CD14-positive monocyte (primary cell): ENCODE results near the gene DDX51. TPM values are rescaled to one million over a fixed set of nuclear protein-coding genes. Genes with fewer than 3 reads are reported as not detected.

Experiments
- DNase-seq, 3 donors: peaks; one replicate each; pipeline ENCODE4 v3.0.0-alpha.2; 2011 to 2022
- H2AFZ ChIP-seq: 2 replicates; pipeline ENCODE4 v1.6.0; 2012; ENCODE audit warnings: mild to moderate bottlenecking, low read depth, low read length, inconsistent platforms; ENCODE audit not compliant: insufficient read depth, poor library complexity, severe bottlenecking
- H3K27ac ChIP-seq, 2 donors: 1 replicate in 1 of 2; 2 replicates in 1 of 2; pipeline ENCODE4 v1.5.1; 2012 to 2013; ENCODE audit warnings: low read length in 2 of 2, control low read depth in 1 of 2, inconsistent platforms in 1 of 2, low read depth in 1 of 2, mild to moderate bottlenecking in 1 of 2
- H3K27me3 ChIP-seq, 2 donors: one replicate each; pipeline versions ENCODE4 v1.6.0 to v1.6.1; 2011 to 2013; ENCODE audit warnings: low read length in 2 of 2; ENCODE audit not compliant: control insufficient read depth in 2 of 2, insufficient read depth in 2 of 2
- H3K36me3 ChIP-seq, 2 donors: replicated peaks in 1 of 2; 1 replicate in 1 of 2; 2 replicates in 1 of 2; pipeline versions ENCODE4 v1.5.1 to v1.6.1; 2012 to 2013; ENCODE audit warnings: low read length in 2 of 2, control low read depth in 1 of 2, inconsistent platforms in 1 of 2, mild to moderate bottlenecking in 1 of 2; ENCODE audit not compliant: insufficient read depth in 2 of 2, control insufficient read depth in 1 of 2
- H3K4me1 ChIP-seq, 2 donors: 1 replicate in 1 of 2; 2 replicates in 1 of 2; pipeline versions ENCODE4 v1.5.1 to v1.6.1; 2012 to 2013; ENCODE audit warnings: low read length in 2 of 2, control low read depth in 1 of 2, inconsistent platforms in 1 of 2, mild to moderate bottlenecking in 1 of 2, moderate library complexity in 1 of 2; ENCODE audit not compliant: insufficient read depth in 2 of 2, control insufficient read depth in 1 of 2
- H3K4me2 ChIP-seq: replicated peaks from 2 replicates; pipeline ENCODE3; 2012; ENCODE audit warnings: low read length, moderate library complexity, mild to moderate bottlenecking; ENCODE audit not compliant: poor library complexity, severe bottlenecking; ENCODE audit errors: extremely low read depth
- H3K4me3 ChIP-seq, 3 experiments: fragments of 200-600 bp in 1 of 3; sonication (generic) in 1 of 3; replicated peaks in 1 of 3; 1 replicate in 2 of 3; 2 replicates in 1 of 3; pipeline ENCODE4 v1.5.1; 2011 to 2013; ENCODE audit warnings: low read length in 3 of 3, mild to moderate bottlenecking in 3 of 3, control low read depth in 2 of 3, low read depth in 2 of 3, inconsistent platforms in 1 of 3, moderate library complexity in 1 of 3
- H3K79me2 ChIP-seq: 2 replicates; pipeline ENCODE4 v1.6.0; 2012; ENCODE audit warnings: mild to moderate bottlenecking, control low read depth, inconsistent platforms, low read length, moderate library complexity; ENCODE audit not compliant: insufficient read depth
- H3K9ac ChIP-seq: 2 replicates; pipeline ENCODE4 v1.6.0; 2017; ENCODE audit warnings: low read length, mild to moderate bottlenecking; ENCODE audit not compliant: insufficient read depth, poor library complexity, severe bottlenecking
- H3K9me3 ChIP-seq, 2 donors: replicated peaks in 1 of 2; 1 replicate in 1 of 2; 2 replicates in 1 of 2; pipeline versions ENCODE4 v1.5.1 to v1.6.1; 2012 to 2013; ENCODE audit warnings: low read length in 2 of 2, control low read depth in 1 of 2; ENCODE audit not compliant: control insufficient read depth in 1 of 2, insufficient read depth in 1 of 2
- H4K20me1 ChIP-seq: 2 replicates; pipeline ENCODE4 v1.6.0; 2012; ENCODE audit warnings: mild to moderate bottlenecking, low read length, control low read depth, moderate library complexity; ENCODE audit not compliant: insufficient read depth
- H3K27ac Mint-ChIP-seq, 7 donors: one replicate each; pipeline ENCODE4 v1.8.0; 2020; ENCODE audit warnings: mild to moderate bottlenecking in 7 of 7, mixed read lengths in 7 of 7, moderate library complexity in 6 of 7, inconsistent platforms in 2 of 7
- H3K27me3 Mint-ChIP-seq, 3 donors: one replicate each; pipeline ENCODE4 v1.8.0; 2021 to 2022; ENCODE audit warnings: low read depth in 3 of 3, mild to moderate bottlenecking in 3 of 3, mixed read lengths in 3 of 3, moderate library complexity in 3 of 3, inconsistent platforms in 1 of 3
- H3K36me3 Mint-ChIP-seq, 2 donors: one replicate each; pipeline ENCODE4 v1.8.0; 2020; ENCODE audit warnings: mixed read lengths in 2 of 2, inconsistent platforms in 1 of 2, mild to moderate bottlenecking in 1 of 2
- H3K4me1 Mint-ChIP-seq: one replicate; pipeline ENCODE4 v1.8.0; 2020; ENCODE audit warnings: mild to moderate bottlenecking, mixed read lengths
- H3K4me3 Mint-ChIP-seq, 2 donors: one replicate each; pipeline ENCODE4 v1.8.0; 2020; ENCODE audit warnings: mild to moderate bottlenecking in 2 of 2, mixed read lengths in 2 of 2, moderate library complexity in 1 of 2
- H3K9me3 Mint-ChIP-seq, 7 donors: one replicate each; pipeline ENCODE4 v1.8.0; 2020 to 2022; ENCODE audit warnings: mixed read lengths in 7 of 7, mild to moderate bottlenecking in 6 of 7, moderate library complexity in 6 of 7, inconsistent platforms in 2 of 7
- CTCF ChIP-seq: fragments of 200-600 bp; IDR thresholded peaks from one replicate; pipeline ENCODE4 v1.8.0; 2022; ENCODE audit warnings: antibody characterized with exemption, mild to moderate bottlenecking
- WGBS: methylation state at CpG from one replicate; pipeline ENCODE4 v1.1.5; 2013; ENCODE audit warnings: missing lambda C conversion rate; ENCODE audit not compliant: insufficient coverage; 5-methylcytosine and 5-hydroxymethylcytosine counted together
- intact Hi-C, 2 donors: fragments of 100-400 bp; cut with micrococcal nuclease; formaldehyde crosslinking; loops; one replicate each; pipeline versions ENCODE4 v1.15.0 to v1.15.1; 2023
- polyA plus RNA-seq, 3 donors: library from polyadenylated mRNA; depleted of rRNA in 1 of 3; unstranded in 2 of 3; stranded (reverse) in 1 of 3; fragments of 300-500 nt in 2 of 3; fragments of >200 nt in 1 of 3; fragmentation: Illumina TruSeq in 2 of 3; gene quantifications; 1 replicate in 2 of 3; 2 replicates in 1 of 3; pipeline ENCODE4 v1.2.3, GENCODE V29; 2012 to 2021

The DDX51 gene
- polyA plus RNA-seq, 3 donors: 1.7 to 24.9 (median 2.7) TPM

DNA sequence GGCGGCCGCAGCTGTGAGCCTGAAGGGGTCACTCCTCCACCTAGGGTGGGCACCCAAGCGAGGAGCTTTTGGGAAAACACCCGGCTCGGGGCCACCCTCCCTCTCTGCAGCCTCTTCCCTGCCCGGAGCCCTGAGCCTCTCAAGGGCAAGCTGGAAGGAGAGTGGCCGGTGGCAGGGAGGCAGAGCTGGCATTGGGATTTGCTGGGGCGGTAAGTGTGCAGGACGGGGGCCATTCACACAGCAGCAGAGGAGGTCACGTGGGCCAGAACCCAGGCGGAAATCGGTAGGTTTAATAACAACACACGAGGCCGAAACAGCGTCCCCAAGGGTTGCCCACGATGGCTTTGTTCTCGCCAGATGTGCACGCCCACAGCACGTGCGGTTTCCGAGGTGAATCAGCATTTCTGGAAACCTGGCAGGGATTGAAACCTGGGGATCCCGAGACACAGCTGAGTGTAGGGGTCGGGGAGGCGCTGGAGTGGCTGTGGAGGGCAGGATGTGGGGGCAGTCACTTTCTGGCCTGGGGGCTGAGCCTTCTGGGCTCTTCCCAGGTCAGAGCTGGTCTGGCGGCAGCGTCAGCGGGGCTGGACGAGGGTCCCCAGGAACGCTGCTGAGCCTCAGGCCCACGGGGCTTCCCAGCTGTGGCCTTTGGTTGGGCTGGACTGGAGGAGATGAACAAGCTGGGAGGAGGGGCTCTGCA, 23.6 kb upstream of the DDX51 start:
- no peak for TF ChIP-seq CTCF
- H3K27ac ChIP-seq: no peak overlapping the region
- intact Hi-C loops: no loop called here
- Mint-ChIP-seq H3K27ac (no peak overlapping the region), H3K4me1 (peaks cover 12% of the 10 kb centered on the region), H3K27me3 (peaks cover 3 to 37% (median 13%) of the 10 kb centered on the region in 3 donors), H3K36me3 (no peaks in the 10 kb centered on the region), H3K4me3 (no peak overlapping the region), H3K9me3 (peaks cover 0 to 12% (median 2%) of the 10 kb centered on the region in 7 donors)
- no peak for DNase-seq
- no peak overlapping the region for H2AFZ ChIP-seq
- no peak overlapping the region for H3K4me3 ChIP-seq
- no peaks in the 10 kb centered on the region for H3K79me2 ChIP-seq
- H3K4me2 ChIP-seq: no peak overlapping the region
- no peaks in the 10 kb centered on the region for H3K9me3 ChIP-seq
- no peaks in the 10 kb centered on the region for H4K20me1 ChIP-seq
- H3K27me3 ChIP-seq: peaks cover 0 to 7% of the 10 kb centered on the region in 2 donors
- no peak overlapping the region for H3K9ac ChIP-seq
- 66% methylated on average over 27 of the region's 30 CpGs for WGBS
- H3K4me1 ChIP-seq: peaks cover 9 to 11% of the 10 kb centered on the region in 2 donors
- H3K36me3 ChIP-seq: no peaks in the 10 kb centered on the region

DNA sequence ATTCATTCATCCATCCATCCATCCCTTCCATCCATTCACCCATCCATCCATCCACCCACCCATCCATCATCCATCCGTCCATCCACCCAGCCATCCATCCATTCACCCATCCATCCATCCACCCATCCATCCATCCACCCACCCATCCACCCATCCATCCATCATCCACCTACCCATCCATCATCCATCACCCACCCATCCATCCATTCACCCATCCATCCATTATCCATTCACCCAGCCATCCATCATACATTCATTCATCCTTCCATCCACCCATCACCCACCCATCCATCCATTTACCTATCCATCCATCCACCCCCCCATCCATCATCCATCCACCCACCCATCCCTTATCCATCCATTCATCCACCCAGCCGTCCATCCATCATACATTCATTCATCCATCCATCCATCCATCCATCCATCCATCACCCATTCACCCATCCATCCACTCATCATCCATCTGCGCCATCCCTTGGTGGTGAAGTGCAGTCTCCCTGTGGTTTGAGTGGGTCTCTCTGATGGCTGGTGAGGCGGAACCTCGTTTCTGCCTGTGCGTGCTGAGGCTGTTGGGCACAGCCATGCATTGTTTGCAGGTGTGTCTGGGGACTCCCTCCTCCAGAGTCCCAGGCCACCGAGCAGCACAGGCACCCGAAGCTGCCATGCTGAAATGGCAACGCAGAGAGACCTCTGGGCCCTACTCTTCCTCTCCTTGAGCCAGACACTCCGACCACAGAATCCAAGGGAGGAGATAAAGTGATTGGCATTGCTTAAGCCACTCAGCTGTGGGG, 22.9 kb upstream of the DDX51 start:
- Histone ChIP-seq H4K20me1 (no peaks in the 10 kb centered on the region), H3K27ac (no peak overlapping the region), H3K9ac (no peak overlapping the region), H3K79me2 (no peaks in the 10 kb centered on the region), H3K4me3 (no peak overlapping the region), H3K4me1 (peaks cover 16 to 18% of the 10 kb centered on the region in 2 donors), H3K27me3 (peaks cover 0 to 4% of the 10 kb centered on the region in 2 donors), H2AFZ (no peak overlapping the region), H3K4me2 (no peak overlapping the region), H3K9me3 (no peaks in the 10 kb centered on the region), H3K36me3 (no peaks in the 10 kb centered on the region)
- Mint-ChIP-seq H3K4me1 (peaks cover 17% of the 10 kb centered on the region), H3K27ac (no peak overlapping the region), H3K27me3 (peaks cover 4 to 29% (median 11%) of the 10 kb centered on the region in 3 donors), H3K9me3 (peaks cover 0 to 12% (median 2%) of the 10 kb centered on the region in 7 donors), H3K4me3 (peak overlapping the region in 1 of 2 donors; percentile 22), H3K36me3 (no peaks in the 10 kb centered on the region)
- intact Hi-C loops: no loop called here
- WGBS: 95% methylated on average over 7 of the region's 10 CpGs
- TF ChIP-seq CTCF: no peak
- DNase-seq: no peak
